Putamen (tissue), 1 donor: ENCODE measurements around the gene RXRA.
"Not testable (repeated sequence)": the region's sequence is repeated elsewhere in the genome, so short reads cannot be mapped to it uniquely, and the experiment has no call there.

Experiments
- DNase-seq: peaks from one replicate; pipeline ENCODE4 v3.0.0-alpha.2; 2016; ENCODE audit warnings: low spot score

RXRA gene

DNA sequence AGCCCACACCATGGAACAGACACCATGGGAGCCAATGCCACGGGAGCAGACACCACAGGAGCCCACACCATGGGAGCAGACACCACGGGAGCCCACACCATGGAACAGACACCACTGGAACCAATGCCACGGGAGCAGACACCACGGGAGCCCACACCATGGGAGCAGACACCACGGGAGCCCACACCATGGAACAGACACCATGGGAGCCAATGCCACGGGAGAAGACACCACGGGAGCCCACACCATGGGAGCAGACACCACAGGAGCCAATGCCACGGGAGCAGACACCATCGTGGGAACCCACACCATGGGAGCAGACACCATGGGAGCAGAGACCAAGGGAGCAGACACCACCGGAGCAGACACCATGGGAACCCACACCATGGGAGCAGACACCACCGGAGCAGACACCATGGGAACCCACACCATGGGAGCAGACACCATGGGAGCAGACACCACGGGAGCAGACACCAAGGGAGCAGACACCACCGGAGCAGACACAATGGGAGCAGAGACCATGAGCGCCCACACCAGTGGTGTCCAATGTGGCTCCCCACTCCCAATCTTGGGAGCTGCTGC lies 17.5 kb upstream of the RXRA start:
- not testable (repeated sequence) for DNase-seq

DNA sequence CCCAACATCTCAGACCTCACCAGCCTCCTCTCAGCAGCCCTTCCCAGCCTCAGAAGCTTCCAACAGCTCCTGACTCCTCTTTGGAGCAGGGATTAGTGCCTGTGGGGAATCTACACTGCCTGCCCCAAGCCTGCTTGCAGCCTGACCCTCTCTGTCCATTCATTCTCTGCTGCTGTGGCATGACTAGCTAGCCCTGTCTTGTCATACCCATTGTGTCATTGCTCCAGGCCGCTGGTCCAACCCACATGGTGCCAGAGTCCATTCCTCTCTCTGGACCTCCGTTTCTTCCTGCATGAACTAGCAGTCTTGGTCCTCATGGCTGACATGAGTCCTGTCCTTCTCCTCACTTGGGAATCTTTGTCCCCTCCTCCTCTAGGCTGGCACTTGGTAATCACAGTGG lies 12.8 kb upstream of the RXRA start:
- no peak for DNase-seq

DNA sequence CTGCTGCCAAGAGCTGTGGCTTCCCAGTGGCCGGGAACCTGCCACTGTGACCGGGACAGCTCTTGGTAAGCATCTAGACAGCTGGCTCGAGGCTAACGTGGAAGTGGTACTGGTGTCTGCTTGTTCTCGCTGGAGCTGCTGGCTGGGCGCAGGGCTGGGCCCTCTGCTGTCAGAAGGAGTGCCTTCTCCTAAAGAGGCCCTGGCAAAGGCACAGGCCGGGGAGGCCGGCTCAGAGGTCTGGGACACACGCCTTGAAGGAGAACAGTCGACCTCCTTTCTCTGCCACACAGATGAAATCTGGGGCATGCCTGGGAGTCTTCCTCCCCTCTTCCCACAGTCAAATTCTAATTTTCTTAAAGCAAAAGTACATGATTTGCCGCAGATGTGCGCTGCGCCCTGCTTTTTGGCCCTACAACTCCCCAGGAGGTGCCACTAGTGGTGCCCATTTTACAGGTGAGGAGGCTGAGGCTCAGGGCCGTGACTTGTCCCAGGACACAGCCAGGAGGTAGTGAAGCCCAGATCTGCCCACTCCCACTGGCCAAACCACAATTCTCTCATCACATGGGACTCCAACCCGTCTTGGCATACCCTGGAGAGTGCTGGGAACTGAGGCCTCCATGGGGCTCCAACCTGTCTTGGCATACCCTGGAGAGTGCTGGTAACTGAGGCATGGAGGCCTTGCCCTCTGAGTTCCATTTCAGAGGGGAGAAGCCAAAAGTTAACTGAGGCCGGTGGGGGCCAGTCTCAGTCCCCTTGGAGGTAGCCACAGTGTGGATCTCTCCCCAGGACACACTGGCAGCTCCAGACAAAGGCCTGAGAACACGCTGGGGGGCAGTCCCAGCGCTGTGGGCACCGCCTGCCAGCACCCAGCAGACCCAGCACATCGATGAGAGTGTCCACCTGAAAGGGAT lies 12.0 kb upstream of the RXRA start:
- no peak for DNase-seq

DNA sequence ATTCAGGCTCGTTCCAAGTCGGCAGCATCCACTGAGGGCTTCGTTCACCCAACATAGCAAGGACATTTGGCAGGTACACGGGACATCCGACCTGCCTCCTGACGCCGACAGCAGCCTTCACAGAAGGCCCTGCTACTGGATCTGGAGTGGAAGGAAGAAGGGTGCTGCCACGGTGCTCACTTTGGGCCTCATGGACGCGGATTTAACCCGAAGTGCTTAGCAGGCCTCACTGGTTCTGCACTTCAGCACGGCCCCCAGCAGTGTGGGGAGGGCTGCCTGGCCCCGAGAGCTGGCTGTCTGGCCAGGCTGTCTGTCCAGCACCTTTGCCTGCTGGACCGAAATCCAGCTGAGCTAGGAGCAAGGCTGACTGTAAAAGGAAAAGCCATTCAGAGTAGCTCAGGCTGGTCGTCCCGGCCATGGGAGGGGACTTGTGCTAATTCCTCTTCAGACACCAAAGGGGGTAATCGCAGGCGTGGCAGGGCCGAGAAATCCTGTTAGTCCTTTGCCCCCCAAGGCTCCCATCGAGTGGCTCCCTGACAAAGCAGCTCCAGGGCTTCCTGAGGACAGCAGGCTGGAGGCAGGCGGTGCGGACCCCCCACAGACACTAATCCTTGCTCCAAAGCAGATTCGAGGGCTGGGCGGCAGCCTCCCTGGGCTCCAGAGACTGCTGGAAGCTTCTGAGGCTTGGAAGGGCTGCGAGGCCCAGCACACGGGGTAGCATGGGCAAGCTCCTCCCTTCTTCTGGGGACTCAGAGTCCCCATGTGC lies 11.1 kb upstream of the RXRA start:
- no peak for DNase-seq

DNA sequence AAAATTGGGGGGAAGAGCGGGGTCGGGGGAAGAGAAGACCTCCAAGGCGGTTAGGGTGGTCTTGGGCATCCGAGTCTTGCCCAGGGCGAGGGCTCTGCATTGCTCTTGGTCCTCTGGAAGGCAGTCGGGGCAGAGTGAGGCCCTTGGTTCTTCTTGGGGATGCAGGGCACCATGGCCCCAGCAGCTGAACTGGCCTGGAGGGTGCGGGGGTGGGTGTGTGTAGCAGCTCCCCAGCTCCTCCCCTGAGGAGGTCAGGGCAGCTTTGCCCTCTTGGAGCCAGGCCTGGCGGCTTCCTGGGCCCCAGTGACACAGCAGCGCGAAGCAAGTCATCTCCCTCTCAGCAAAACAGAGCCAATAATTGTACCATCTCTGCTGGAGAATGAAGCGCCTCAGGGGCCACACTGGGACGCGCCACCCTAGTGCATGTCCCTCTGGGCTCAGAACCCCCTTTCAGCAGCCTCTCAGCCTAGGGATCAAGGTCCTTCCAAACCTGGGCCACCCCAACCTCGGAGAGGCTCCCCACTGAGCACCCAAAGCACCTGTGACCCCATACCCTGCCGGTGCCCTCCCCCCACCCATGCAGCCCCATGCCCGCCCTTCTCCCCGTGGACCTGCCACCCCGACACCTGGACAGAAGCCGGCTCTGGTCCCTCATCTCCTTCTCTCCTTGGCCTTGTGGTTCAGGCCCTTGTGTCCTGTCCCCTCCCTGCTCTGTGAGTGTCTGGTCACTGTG lies 10.4 kb upstream of the RXRA start:
- DNase-seq, result no peak

DNA sequence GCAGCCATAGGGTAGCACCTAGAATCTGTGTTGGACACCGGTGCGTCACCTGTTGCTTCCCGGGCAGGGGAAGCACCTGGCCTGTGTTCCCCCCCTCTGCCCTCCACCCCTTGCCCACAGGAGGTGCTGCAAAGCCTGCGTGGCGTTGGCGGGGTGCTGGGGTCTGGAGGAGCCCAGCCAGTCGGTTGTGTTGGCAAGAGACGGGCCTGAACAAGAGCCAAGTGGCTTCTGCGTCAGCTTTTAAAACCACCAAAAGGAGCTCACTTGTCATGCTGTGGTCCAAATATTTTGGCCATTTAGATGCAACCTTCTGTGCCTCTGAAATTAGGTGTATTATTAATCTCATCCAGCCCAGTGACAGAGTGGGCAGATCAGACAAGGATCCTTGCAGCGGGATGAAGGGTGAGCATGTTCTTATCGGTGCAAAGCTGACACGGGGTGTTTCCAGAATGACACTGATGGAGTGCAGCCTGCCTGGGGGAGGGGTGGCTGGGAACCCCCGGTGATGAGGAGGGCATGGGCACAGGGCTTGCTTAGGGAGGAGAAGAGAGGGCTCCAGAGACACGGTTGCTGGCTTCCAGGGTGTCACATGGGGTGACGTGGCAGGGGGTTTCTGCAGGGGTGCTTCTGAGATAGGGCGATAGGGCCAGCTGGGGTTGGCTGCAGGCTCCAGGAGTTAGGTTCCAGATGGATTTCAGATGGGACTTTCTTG lies 9.7 kb upstream of the RXRA start:
- DNase-seq, result no peak

DNA sequence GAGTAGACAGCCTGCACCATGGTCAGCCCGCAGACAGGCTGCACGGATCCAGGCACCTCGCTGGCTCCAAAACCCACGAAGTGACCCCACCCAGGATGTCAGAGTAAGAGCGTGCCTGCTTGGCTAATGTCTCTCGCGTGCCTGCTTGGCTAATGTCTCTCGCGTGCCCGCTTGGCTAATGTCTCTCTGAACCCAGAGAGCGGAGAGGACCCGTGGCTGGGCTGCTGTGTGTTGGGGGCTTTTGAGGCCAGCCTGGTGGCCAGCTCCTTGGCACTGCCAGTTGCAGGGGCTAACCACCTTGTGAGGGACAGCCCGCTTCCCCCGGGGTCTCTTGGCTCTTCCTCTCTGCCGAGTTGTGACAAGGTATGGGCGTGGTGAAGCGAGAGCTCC lies 8.9 kb upstream of the RXRA start:
- no peak for DNase-seq

DNA sequence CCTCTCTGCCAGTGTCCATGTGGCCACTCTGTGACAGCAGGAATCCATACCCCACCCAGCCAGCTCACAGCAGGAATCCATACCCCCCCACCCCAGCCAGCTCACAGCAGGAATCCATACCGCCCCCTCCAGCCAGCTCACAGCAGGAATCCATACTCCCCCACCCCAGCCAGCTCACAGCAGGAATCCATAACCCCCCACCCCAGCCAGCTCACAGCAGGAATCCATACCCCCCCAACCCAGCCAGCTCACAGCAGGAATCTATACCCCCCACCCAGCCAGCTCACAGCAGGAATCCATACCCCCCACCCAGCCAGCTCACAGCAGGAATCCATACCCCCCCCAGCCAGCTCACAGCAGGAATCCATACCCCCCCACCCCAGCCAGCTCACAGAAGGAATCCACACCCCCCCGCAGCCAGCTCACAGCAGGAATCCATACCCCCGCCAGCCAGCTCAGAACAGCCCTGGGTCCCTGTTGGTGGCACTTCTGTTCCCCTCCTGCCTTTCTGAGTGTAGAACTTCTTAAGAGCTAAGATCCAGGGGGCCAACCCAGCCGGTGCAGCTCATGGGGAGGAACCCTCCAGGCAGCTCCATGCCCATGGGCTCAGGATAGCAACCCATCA lies 8.4 kb upstream of the RXRA start:
- DNase-seq, result no peak

DNA sequence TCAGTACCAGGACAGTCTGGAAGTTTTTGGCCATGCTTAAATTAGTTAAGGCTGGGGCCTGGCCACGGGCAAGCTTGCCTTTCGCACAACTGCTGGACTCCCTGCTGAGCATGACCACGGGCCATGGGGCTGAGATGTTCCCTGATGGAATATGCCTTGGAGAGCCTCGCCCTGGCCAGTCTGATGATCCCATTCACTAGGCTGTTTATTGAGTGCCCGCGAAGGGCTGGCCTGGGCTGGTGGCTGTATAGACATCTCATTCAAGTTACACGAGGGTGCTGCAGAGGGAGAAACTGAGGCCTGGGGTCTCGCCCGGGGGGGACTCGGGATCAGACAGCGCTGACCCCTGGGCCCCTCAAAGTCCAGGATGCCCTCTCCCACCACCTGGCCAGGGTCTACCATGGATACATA lies 7.8 kb upstream of the RXRA start:
- no peak for DNase-seq

DNA sequence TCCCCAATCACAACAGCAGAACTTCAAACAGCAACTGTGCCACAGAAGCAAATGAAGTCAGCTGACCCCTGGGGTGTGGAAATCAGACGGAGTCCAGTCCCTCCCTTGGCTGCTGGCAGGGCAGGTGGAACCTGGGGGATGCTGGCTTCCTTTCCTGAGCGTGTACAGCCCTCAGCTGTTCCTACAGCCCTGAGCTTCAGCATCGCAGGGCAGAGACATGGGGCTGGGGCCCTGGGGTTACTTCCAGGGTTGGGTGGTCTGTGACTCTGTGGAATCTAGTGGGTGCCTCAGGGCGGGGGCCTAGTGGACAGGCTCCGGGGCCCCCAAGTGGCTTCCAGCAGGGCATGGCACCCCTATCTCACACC lies 7.3 kb upstream of the RXRA start:
- no peak for DNase-seq

DNA sequence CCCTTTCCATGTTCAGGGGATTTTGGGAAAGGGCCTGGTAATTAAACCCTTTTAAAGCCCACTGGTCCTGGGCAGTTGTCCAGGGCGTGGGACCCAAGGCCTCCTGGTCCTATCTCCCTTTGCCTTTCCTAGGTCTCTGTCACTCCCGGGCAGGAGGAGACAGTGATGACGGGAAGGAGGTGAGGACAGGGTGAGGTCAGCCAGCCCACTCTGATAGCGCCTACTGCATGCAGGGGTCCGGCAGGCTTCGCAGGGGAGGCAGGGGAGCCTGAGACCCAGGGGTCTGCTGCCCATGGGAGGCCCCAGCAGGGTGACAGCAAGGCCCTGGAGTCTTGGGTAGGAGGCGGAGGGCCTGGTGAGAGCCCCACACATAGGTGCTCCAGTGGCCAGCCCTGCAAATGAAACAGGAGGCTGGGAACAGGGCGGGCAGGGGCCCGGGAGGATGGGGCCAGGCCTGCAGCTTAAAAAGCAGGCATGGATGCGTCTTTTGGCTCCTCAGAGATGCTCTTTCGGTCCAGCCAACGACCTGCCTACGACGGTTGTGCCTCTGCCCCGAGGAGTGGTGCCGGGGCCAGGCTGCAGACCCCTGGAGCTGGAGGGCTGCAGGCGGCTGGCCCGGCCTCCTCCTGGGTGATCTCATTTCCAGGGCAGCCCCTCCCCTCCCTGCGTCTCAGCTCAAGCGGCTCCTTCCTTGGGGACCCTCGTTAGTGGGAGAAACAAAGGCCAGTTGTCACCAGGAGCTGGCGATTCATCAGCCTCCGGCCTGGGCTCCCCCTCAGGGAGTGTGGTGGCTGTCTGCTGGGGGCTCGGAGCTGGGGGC lies 6.7 kb upstream of the RXRA start:
- no peak for DNase-seq

DNA sequence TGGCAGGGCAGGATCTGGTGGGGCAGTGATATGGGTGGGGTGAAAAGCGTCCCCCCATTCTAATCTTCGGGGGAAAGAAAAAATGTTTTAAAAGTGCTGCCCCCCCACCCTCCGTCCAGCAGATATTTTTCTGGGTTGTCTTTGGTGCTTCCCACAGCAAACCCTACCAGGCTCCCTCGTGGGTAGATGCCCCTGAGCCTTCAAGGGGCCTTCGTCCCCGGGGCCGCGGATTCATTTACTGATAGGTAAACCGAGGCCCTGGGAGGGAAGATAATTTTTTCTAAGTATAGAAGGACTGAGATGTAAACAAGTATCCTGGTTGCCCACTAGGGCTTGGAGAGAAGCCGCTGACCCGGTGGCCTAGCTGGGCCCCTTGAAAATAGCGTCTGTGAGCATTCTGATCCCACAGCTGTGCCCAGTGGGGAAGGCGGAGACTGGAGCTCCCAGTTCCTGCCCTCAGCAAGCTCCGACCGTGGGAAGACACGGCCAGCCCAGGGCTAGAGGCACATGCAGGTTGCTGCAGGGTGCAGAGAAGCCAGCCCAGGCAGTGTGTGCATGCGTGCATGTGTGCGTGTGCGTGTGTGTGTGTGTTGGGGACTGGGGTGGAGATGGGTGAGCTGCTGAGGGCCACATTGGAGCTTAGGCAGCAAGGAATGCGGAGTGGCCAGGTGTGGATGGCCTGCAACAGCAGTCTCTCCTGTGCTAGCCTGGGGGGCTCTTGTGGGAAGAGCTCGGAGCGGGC lies 6.0 kb upstream of the RXRA start:
- no peak for DNase-seq

DNA sequence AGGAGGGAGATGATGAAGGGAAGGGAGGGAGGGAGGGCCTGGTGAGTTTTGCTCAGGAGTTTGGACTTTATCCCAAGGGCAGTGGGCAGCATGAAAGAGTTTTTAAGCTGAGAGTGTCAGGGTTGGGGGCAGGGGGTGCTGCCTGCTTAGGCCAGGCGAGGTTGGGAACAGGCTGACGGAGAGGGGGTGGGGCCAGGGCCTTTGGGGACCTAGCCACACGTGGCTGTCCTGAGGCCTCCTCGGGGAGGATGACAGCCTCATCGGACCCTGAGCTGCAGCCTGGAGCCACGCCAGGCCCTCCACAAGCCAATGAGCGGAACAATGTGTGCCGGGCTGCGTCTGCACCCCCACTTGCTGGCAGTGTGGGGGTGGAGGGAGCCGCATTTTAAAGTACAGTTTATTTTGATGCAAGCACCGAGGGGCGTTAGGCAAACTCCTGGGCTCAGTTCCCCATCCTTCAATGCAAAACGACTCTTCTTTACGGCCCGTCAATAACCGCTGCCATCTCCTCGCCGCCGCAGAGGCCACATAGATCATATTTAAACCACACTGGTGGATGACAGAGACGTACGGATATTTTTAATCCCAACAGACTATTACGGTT lies 5.3 kb upstream of the RXRA start:
- DNase-seq, result no peak

DNA sequence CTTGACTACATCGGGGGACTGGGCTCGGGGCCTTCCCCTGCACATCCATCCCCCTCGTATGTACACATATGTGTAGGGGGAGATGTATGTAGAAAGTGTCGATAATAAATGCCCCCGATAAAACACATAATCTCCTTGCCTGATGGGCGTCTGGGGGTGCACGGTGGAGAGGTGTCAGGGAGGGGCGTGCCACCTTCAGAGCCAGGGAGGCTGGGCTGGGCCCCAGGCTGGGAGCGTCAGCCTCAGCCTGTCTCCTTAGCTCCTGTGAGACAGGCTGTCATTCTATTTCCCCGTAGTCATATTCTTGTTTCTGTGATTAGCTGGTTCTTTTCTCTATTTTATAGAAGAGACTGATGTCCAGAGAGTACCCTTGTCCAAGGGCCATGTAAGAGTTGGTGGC lies 4.7 kb upstream of the RXRA start:
- no peak for DNase-seq

DNA sequence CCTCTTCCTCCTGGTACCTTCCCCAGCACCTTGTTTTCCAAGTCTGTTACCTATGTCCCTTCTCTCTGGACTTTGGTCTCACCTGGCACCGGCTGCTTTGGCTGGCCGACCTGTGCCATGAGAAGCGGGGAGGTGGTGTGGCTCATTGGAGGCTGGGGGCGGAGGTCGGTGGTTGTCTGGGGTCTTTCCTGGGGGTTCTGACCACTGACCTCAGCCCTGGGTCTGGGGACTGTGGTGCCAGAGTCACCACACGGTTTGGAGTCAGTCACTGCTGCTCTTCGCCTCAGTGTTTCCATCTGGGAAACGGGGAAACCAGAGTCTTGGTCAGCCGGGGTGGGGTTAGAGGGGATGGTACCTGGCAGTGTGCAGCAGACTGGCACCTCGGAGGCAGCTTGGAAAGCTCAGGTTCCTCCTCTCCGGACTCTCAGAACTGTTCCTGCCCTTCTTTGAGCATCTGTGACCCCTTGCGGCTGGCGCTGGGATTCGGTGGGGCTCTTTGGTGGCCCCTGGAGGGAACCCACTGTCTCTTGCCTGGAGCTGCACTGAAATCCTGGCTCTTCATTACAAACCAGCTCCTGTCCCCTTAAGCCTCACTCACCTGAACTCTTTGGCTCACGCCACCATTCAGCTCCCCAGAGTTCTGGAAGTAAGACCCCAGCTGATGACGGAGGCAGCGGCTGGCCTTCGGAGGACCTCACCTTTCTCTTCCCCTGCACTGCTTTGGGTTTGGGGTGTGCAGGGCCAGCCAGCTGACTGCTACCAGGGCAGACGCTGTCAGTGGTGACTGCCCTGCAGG lies 4.1 kb upstream of the RXRA start:
- DNase-seq, result no peak

DNA sequence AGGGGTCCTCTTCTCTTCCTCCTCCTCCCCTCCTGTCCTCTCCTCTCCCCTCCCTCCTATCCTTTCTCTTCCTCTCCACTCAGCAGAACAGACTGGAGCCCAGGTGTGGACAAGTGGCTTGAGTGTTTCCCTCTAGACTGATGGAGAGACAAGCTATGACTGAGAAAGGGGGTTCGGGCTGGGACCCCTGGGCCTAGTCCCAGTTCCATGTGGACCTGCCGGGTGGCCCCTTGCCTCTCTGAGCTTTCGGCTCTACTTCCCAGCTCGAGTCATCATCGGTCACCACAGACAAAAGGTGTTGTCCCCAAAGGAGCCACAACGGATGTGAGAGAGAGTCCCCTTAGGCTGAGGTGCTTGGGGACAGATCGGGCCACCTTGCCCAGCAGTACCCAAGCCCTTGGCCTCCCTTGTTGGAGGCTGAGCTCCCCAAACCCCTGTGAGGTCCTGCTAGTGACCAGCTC lies 3.4 kb upstream of the RXRA start:
- DNase-seq, result no peak

DNA sequence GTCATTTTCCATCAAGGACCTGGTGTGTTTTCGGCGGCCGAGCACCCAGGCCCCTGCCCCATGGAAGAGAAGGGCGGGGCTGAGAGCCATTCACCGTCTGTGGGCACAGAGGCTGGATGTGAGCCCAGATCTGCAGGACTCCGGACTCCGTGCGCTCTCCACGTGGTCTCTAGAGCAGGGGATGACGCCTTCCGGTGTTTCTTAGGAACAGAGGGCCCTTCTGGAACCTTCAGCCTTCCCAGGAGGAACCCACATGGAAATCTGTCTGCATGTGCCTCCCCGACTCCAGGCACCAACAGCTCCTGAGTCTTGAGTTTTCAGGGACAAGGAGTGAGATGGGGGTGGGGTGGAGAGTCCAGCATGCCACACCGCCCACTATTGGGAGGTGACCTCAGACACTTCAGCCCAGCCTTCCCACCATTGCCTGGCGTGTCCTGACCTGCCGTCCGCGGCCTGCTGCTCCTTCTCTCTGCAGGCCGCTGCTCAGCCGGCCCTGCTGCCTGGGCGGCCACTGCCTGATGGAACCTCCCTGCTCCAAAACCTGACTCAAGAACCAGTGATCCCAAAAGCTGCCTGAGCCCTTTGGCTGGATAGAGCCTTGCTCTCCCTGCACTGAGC lies 2.4 kb upstream of the RXRA start:
- DNase-seq, result no peak
